Activated CD8-positive, alpha-beta memory T cell treated with anti-CD3 and anti-CD28 coated beads for 48 hours (primary cell): ENCODE results near the gene POLD4.
A peak's percentile ranks its signal among the peaks of the same experiment; 100 is the strongest.

Experiments used
- DNase-seq, 3 experiments: peaks; one replicate each; pipeline ENCODE4 v3.0.0-alpha.2; 2020; ENCODE audit warnings: low read depth in 2 of 3, low spot score in 2 of 3

POLD4 gene

GRCh38 chr11:67317888-67318555, 35.3 kb downstream of the POLD4 start:
- no peak for DNase-seq

GRCh38 chr11:67317205-67317887, 36.0 kb downstream of the POLD4 start:
- DNase-seq: peak; percentile 97 to 99 (median 99)

- DNase-seq: no peak
These were observed 36.5 kb downstream of the POLD4 start for GRCh38 chr11:67316882-67317204.

GRCh38 chr11:67315325-67315909, 37.9 kb downstream of the POLD4 start:
- DNase-seq: no peak

- no peak for DNase-seq
These were observed 39.1 kb downstream of the POLD4 start for GRCh38 chr11:67314218-67314617.

- no peak for DNase-seq
These were observed 40.0 kb downstream of the POLD4 start for GRCh38 chr11:67313125-67313890.

- DNase-seq: no peak
These were observed 40.9 kb downstream of the POLD4 start for GRCh38 chr11:67312187-67313021.

DNA sequence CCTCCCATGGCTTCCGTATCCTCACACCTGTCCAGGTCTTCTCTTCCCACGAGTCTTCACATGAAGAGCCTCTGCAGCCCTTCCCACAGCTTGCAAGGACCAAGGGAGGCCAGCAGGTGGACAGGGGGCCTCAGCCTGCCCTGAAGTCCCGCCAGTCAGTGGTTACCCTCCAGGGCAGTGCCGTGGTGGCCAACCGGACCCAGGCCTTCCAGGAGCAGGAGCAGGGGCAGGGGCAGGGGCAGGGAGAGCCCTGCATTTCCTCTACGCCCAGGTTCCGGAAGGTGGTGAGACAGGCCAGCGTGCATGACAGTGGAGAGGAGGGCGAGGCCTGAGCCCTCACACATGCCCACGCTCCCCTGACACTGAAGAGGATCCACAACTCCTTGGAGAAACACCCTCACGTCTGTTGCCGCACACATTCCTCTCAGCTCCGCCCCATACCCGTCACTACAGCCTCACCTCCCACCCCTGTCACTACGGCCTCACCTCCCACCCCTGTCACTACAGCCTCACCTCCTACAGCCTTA, 41.7 kb downstream of the POLD4 start:
- no peak for DNase-seq

DNA sequence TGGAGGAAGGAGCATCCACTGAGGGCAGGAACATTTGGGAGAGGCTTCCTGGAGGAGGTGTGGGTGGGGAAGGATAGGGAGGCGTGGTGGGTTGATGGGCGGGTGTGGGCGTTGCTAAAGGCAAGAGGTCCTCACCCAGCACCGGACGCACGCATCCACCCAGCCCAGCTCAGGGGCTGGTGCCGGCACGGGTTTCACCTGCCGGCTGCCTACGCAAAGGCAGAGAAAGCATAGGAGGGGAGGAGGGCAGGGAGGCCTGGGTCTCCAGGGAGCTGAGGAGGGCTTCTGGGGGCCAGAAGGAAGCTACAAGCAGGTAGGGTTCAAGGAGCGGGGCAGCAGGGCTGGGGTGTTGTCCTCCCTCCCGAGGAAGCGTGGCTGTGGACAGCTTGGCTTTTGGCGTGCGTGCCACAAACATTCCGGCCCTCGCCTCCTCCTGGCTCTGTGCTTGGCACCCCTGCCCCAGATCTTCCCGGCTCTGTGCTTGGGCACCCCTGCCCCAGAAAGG, 42.2 kb downstream of the POLD4 start:
- DNase-seq: no peak

GRCh38 chr11:67310246-67311050, 42.9 kb downstream of the POLD4 start:
- no peak for DNase-seq

DNA sequence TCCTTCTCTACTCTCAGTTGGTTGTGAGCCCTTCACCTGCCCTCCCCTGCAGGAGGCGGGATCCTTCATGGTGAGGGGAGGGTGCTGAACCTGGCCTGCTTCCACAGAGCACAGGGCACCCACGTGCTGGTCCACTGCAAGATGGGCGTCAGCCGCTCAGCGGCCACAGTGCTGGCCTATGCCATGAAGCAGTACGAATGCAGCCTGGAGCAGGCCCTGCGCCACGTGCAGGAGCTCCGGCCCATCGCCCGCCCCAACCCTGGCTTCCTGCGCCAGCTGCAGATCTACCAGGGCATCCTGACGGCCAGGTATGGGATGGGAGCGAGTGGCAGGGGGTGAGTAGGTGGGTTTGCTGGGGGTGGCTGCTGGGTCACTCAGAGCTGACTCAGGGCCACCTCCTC, 43.7 kb downstream of the POLD4 start:
- DNase-seq: no peak

DNA sequence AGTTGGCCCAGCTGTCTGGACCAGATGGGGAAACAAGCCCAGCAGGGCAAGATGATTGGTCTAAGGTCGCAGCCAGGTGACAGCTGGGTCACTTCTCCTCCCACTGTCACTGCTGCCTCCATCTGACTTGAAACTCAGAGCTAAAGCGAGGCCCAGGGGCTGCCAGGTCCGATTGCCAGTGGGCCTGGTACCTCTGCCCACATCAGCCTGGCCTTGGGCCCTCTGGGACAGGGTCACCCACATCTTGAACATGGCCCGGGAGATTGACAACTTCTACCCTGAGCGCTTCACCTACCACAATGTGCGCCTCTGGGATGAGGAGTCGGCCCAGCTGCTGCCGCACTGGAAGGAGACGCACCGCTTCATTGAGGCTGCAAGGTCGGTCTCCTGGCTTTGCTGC, 44.2 kb downstream of the POLD4 start:
- DNase-seq: no peak

GRCh38 chr11:67308031-67308866, 45.1 kb downstream of the POLD4 start:
- DNase-seq: no peak

- DNase-seq: no peak
These were observed 45.8 kb downstream of the POLD4 start for GRCh38 chr11:67307545-67308001.

DNA sequence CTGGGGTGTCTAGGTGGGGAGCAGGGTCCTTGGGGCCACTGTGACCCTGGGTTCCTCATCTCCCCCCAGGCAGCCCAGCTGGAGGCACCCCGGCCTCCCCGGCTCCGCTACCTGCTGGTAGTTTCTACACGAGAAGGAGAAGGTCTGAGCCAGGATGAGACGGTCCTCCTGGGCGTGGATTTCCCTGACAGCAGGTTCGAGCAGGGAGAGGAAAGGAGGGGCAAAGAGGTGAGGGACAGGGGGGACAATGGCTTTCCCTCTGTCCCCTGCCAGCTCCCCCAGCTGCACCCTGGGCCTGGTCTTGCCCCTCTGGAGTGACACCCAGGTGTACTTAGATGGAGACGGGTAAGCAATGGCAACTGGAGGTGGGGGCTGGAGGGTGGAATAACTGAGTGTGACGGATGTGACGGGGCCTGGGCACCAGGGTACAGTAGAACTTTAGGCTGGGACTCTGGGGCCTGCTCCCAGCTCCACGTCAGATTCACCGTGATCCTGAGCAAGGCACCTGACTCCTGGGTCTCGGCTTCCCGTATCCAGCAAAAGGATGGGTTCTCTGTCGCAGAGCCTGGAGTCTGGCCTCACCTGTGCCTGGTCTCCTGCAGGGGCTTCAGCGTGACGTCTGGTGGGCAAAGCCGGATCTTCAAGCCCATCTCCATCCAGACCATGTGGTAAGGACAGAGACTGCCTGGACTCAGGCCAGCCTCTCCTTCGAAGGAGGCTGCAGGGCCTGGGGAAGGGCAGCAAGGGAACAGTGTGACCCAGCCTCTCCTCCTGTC, 46.4 kb downstream of the POLD4 start:
- no peak for DNase-seq

DNA sequence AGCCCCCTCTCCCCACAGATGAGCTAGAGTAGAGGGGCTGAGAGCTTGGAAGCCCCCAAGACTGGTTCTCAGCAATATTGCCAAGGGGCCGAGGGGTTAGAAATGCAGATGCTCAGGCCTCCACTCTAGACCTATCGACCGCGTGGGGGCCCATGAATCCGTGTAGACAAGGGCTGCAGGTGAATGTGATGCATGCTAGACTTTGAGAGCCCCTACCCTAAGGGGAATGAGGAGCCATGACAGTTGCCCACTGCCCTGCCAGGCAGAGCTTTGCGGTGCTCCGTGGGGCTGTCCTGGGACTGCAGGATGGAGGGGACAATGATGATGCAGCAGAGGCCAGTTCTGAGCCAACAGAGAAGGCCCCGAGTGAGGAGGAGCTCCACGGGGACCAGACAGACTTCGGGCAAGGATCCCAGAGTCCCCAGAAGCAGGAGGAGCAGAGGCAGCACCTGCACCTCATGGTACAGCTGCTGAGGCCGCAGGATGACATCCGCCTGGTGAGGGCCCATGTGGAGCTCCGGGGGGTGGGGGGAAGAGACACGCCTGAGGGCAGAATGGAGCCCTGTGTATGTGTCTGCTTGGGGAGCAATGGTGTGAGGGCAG, 48.7 kb downstream of the POLD4 start:
- DNase-seq: no peak

GRCh38 chr11:67303835-67304411, 49.4 kb downstream of the POLD4 start:
- DNase-seq: no peak
